Mesothelial cell of epicardium (in vitro differentiated cells): ENCODE data around the gene DNER. TPM values are rescaled to one million over a fixed set of nuclear protein-coding genes. Genes with fewer than 3 reads are reported as not detected.

ENCODE experiments used
- DNase-seq, 2 experiments: peaks; one replicate each; pipeline ENCODE4 v3.0.0; 2021; ENCODE audit warnings: low spot score in 2 of 2; ENCODE audit not compliant: unreplicated experiment in 2 of 2
- H3K27ac Mint-ChIP-seq: 2 replicates; pipeline ENCODE4 v1.8.0; 2021; ENCODE audit warnings: mixed read lengths
- H3K27me3 Mint-ChIP-seq: 2 replicates; pipeline ENCODE4 v1.8.0; 2021; ENCODE audit warnings: low read depth, mixed read lengths
- H3K36me3 Mint-ChIP-seq: 2 replicates; pipeline ENCODE4 v1.8.0; 2021; ENCODE audit warnings: mixed read lengths
- H3K4me1 Mint-ChIP-seq: 2 replicates; pipeline ENCODE4 v1.8.0; 2021; ENCODE audit warnings: mixed read lengths
- H3K4me3 Mint-ChIP-seq: 2 replicates; pipeline ENCODE4 v1.8.0; 2021; ENCODE audit warnings: mild to moderate bottlenecking, moderate library complexity, mixed read lengths
- H3K9me3 Mint-ChIP-seq: 2 replicates; pipeline ENCODE4 v1.8.0; 2021; ENCODE audit warnings: mixed read lengths
- CTCF ChIP-seq: fragments of 200-600 bp; sonication (generic); IDR thresholded peaks from one replicate; pipeline ENCODE4 v1.5.0; 2021; ENCODE audit warnings: antibody characterized with exemption; ENCODE audit not compliant: unreplicated experiment
- total RNA-seq: library from RNA; stranded (reverse); gene quantifications from 3 replicates; pipeline ENCODE4 v1.2.1, GENCODE V29; 2021

Gene DNER
- total RNA-seq, 1 donor from 2014 or later: not detected

DNA sequence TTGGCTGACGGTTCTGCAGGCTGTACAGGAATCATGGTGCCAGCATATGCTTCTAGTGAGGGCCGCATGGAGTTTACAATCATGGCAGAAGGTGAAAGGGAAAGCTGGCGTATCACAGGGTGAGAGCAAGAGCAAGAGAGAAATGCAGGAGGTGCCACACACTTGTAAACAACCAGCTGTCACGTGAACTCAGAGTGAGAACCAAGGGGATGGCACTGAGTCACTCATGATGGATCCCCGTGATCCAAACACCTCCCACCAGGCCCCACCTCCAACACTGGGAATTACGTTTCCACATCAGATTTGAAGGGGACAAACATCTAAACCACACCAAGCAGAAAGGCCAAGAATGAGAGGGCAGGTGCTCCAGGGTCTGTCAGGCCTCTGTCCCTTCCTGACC lies 258.3 kb downstream of the DNER start:
- Mint-ChIP-seq H3K36me3 (no peaks in the 10 kb centered on the region), H3K27ac (no peak overlapping the region), H3K27me3 (peaks cover 1% of the 10 kb centered on the region), H3K9me3 (no peaks in the 10 kb centered on the region), H3K4me1 (peaks cover 6% of the 10 kb centered on the region), H3K4me3 (no peak overlapping the region)
- TF ChIP-seq CTCF: no peak
- no peak for DNase-seq

DNA sequence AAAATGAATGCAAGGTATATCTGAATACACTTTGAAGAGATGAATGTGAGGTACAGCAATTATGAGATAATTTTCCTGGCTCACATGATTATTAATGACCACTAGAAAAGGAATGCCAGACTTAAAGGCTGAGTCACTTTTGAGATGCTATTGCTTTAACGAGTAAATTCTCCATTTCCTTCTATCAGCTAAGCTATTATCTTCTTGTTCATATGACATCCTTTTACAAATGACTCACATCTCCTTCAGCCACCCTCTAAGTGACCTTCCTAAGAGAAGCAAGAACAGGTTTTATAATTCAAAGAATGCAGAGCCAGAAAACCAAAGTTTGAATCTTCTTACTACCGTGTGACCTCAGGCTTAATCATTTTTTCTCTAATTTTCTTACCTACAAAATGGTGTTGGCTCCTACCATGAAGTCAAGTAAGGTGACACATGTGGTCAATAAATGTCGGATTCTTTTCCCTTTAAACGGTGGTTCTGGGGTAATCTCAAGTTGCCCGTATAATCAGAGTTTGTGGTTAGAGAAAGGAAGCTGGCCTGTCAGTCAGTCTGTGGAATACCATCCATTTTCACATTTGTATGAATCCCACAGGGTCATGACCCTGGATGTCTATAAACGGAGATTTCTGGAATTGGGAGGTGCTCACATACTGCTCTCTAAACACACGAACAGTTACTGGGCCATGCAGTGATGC lies 259.3 kb downstream of the DNER start:
- H3K27ac Mint-ChIP-seq: no peak overlapping the region
- no peak for DNase-seq
- no peak overlapping the region for H3K4me3 Mint-ChIP-seq
- no peaks in the 10 kb centered on the region for H3K36me3 Mint-ChIP-seq
- no peaks in the 10 kb centered on the region for H3K27me3 Mint-ChIP-seq
- TF ChIP-seq CTCF: no peak
- H3K9me3 Mint-ChIP-seq: no peaks in the 10 kb centered on the region
- peaks cover 6% of the 10 kb centered on the region for H3K4me1 Mint-ChIP-seq

GRCh38 chr2:229453230-229453629 lies 261.1 kb downstream of the DNER start:
- H3K9me3 Mint-ChIP-seq: no peaks in the 10 kb centered on the region
- no peaks in the 10 kb centered on the region for H3K27me3 Mint-ChIP-seq
- H3K4me1 Mint-ChIP-seq: peaks cover 6% of the 10 kb centered on the region
- H3K4me3 Mint-ChIP-seq: no peak overlapping the region
- TF ChIP-seq CTCF: no peak
- H3K27ac Mint-ChIP-seq: no peak overlapping the region
- no peak for DNase-seq
- no peaks in the 10 kb centered on the region for H3K36me3 Mint-ChIP-seq

DNA sequence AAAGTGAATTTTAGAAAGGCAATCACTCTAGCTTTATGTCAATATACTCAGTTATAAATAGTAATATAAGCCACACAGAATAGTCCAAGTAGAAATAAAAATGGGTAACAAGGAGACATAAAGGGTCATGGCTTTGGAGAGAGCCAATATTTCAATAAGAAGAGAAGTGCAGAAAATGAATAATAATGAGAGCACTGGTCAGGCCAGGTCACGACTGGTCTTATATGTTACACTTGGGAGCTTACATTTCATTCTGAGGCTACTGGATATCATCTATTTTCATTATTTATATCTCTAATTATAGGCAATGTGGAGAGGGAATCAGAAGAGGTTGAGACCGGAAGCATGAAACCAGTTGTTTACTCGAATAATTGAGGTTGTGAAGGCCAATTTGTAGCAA lies 262.5 kb downstream of the DNER start:
- no peaks in the 10 kb centered on the region for H3K36me3 Mint-ChIP-seq
- no peak for DNase-seq
- H3K27me3 Mint-ChIP-seq: no peaks in the 10 kb centered on the region
- H3K4me3 Mint-ChIP-seq: no peak overlapping the region
- no peak overlapping the region for H3K27ac Mint-ChIP-seq
- no peak for TF ChIP-seq CTCF
- H3K9me3 Mint-ChIP-seq: no peaks in the 10 kb centered on the region
- H3K4me1 Mint-ChIP-seq: peaks cover 6% of the 10 kb centered on the region

DNA sequence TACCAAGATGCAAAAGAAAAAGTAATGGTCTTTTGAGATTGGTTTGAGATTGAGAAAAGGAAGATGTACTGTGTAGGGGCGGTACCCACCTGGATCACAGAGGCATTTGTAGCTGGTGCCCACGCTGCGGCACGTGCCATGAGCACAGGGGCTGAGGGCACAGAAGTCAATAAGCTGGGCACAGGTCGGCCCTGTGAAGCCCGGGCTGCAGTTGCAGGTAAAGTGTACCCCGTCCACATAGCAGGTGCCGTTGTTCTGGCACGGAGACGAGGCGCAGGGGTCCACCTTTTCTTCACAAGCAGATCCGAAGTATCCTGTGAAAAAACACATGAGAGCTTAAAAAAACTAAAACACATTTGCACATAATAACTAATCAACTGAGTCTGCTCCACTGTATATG lies 267.1 kb downstream of the DNER start:
- Mint-ChIP-seq H3K27ac (no peak overlapping the region), H3K36me3 (no peaks in the 10 kb centered on the region), H3K4me1 (no peaks in the 10 kb centered on the region), H3K4me3 (no peak overlapping the region), H3K9me3 (no peaks in the 10 kb centered on the region), H3K27me3 (no peaks in the 10 kb centered on the region)
- DNase-seq: no peak
- TF ChIP-seq CTCF: no peak

GRCh38 chr2:229446350-229446749 lies 268.0 kb downstream of the DNER start:
- no peaks in the 10 kb centered on the region for H3K9me3 Mint-ChIP-seq
- no peaks in the 10 kb centered on the region for H3K27me3 Mint-ChIP-seq
- DNase-seq: no peak
- no peaks in the 10 kb centered on the region for H3K4me1 Mint-ChIP-seq
- no peak overlapping the region for H3K4me3 Mint-ChIP-seq
- no peak for TF ChIP-seq CTCF
- H3K36me3 Mint-ChIP-seq: no peaks in the 10 kb centered on the region
- H3K27ac Mint-ChIP-seq: no peak overlapping the region
